ENCODE measurements around the gene ZNF616. TPM values are rescaled to one million over a fixed set of nuclear protein-coding genes. Genes with fewer than 3 reads are reported as not detected.
"Not testable (repeated sequence)": the region's sequence is repeated elsewhere in the genome, so short reads cannot be mapped to it uniquely, and the experiment has no call there.

ZNF616 gene
- total RNA-seq, 1 experiment from 2014 or later, result 6.5 TPM

- in situ Hi-C loops (cut with HindIII; ENCODE audit: low pct_unique_long_range_greater_than_20kb, low sequenced_read_pairs), result no loop called here
- DNase-seq (ENCODE audit: low read depth, low spot score), result no peak
Measured at GRCh38 chr19:52115526-52116053, 24.1 kb downstream of the ZNF616 start.

- no peak for DNase-seq (ENCODE audit: low read depth, low spot score)
- in situ Hi-C loops (cut with HindIII; ENCODE audit: low pct_unique_long_range_greater_than_20kb, low sequenced_read_pairs), result no loop called here
Measured at GRCh38 chr19:52114691-52115090, 25.0 kb downstream of the ZNF616 start.

GRCh38 chr19:52112624-52113023 lies 27.1 kb downstream of the ZNF616 start:
- no peak for DNase-seq (ENCODE audit: low read depth, low spot score)
- in situ Hi-C loops (cut with HindIII; ENCODE audit: low pct_unique_long_range_greater_than_20kb, low sequenced_read_pairs), result no loop called here

DNA sequence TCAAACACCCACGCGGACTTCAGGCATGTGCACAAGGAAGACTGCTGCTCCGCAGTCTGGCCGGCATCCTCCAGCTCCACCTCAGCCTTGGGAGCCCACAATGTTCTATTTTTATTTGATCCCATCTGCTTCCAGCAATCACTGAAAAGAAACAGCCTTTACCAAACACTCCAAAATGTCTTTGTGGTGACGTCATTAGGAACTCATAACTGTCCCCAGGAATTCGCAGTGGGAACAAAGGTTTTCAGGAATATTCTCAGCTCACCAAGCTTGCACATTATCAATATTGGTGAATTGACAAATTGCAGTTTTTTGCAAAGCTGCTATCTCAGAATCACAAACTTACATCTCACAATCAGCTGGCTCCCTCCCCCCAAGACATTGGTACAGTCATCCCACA lies 29.0 kb downstream of the ZNF616 start:
- in situ Hi-C loops (cut with HindIII; ENCODE audit: low pct_unique_long_range_greater_than_20kb, low sequenced_read_pairs), result no loop called here

DNA sequence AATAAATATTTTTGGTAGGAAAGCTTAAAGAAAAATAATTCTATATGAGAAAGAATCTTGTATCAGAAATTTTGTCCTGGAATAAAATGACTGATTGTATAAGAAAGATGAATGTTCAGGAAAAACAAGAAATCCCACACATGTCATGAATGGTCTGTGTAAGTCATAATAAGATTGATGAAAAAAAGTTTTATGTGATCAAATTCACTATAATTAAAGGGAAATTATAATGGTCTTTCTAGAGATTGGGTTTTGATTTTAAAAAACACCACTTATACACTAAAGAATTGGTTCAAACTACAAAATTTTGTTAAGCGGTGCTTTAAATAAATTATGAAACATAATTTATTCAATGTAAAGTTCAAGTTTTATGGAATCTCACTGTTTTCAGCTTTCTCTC lies 37.0 kb downstream of the ZNF616 start:
- DNase-seq (ENCODE audit: low read depth, low spot score), result no peak
- in situ Hi-C loops (cut with HindIII; ENCODE audit: low pct_unique_long_range_greater_than_20kb, low sequenced_read_pairs), result no loop called here

More for the DNA sequence above, 29.0 kb downstream of the ZNF616 start:
- no peak for DNase-seq (ENCODE audit: low read depth, low spot score)

GRCh38 chr19:52101866-52102562 lies 37.7 kb downstream of the ZNF616 start:
- in situ Hi-C loops (cut with HindIII; ENCODE audit: low pct_unique_long_range_greater_than_20kb, low sequenced_read_pairs), result no loop called here
- DNase-seq (ENCODE audit: low read depth, low spot score), result peak; percentile 28

GRCh38 chr19:52099497-52100138 lies 40.1 kb downstream of the ZNF616 start:
- DNase-seq (ENCODE audit: low read depth, low spot score), result no peak
- in situ Hi-C loops (cut with HindIII; ENCODE audit: low pct_unique_long_range_greater_than_20kb, low sequenced_read_pairs), result no loop called here

DNA sequence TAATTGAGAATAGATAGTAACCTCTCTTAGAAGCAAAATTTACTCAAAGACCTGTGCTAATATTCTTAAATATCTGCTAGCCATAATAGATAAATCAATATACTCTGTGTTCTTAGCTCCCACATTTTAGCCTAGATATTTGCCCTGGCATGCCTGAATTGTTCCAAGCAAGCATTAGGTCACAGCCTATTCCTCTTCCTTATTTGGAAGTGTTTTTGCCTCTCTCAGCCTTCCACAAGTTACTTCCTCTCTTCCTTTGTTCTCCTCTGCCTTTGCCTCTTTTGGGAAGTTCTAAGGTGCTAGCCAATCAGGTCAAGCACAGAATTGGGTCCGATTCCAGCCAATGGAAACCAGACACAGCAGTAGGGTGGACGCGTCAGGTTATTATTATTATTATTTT lies 43.3 kb downstream of the ZNF616 start:
- DNase-seq (ENCODE audit: low read depth, low spot score); in situ Hi-C loops (cut with HindIII; ENCODE audit: low pct_unique_long_range_greater_than_20kb, low sequenced_read_pairs): not testable (repeated sequence)

DNA sequence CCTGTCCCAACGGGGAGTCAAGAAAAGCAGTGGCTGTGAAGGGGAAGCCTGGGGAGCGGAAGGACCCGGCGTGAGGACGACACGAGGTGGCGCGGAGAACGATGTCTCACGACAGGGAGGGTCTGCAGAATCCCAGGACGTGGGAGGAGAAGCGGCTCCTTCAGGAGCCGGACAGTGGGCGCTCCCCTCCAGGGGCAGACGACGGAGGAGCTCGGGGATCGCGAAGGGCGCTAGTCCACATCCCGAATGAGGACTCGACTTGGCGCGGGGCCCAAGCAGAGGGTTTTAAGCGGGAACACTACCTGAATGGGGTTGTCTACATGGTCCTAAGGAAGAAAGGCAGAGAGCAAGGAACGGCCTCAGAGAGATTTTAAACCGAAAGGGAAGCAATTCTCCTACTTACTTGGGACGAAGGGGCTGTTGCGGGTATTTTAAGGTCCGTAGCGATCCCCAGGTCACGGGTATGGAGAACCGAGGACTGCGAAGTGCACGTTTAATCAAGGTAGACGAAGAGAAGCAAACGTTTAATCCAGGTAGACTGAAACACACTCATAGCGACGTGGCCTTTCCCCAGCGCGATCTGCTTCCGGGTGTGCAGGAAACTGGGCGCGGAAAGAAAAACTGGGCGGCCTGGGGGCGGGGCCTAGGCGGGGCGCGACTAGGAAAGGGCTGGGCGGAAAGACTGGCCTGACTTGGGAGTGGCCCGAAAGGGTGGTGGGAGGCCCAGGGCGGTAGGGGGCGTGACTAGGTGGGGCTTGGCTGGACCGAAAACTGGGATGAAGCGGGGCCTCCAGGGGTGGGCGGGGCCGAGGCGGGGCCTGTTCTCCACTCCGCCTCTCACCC lies 44.3 kb downstream of the ZNF616 start, which contains the start of gene ZNF841:
Gene ZNF841 (minus strand): TSS at position 594 of the 843 bp plus-strand sequence. CDS start 10,964 bp downstream, outside the sequence.
- peak; percentile 94 for DNase-seq (ENCODE audit: low read depth, low spot score)
- in situ Hi-C loops (cut with HindIII; ENCODE audit: low pct_unique_long_range_greater_than_20kb, low sequenced_read_pairs), result no loop called here

DNA sequence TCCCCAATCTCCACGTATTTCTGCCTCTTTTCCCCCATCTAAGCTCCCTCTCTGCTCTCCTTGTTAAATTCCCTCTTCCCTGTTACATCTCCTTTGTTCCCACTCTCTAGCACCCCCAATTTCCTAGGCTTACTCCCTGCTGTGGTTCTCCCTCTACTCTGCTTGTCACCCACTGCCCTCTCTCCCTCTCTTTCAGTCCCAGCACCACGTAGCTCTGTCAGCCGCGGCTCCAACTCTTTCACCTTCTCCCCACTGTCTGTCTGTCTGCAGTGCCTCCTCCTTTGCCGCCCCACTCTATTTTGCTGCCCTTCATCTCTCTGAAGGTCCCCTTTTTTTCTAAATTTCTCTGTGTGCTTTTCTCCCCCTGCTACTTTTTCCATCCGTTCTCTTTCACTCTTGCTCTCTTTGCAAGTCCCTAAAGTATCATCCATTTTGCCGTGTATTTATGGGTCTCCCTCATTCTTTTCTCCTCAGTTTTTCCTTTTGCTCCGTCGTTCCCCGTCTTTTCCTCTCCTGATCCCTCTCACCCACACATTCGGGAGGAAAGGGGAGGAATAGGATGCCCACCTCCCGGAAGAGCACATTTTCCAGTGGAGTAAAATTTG lies 45.1 kb downstream of the ZNF616 start:
- in situ Hi-C loops (cut with HindIII; ENCODE audit: low pct_unique_long_range_greater_than_20kb, low sequenced_read_pairs), result no loop called here
- DNase-seq (ENCODE audit: low read depth, low spot score), result no peak

DNA sequence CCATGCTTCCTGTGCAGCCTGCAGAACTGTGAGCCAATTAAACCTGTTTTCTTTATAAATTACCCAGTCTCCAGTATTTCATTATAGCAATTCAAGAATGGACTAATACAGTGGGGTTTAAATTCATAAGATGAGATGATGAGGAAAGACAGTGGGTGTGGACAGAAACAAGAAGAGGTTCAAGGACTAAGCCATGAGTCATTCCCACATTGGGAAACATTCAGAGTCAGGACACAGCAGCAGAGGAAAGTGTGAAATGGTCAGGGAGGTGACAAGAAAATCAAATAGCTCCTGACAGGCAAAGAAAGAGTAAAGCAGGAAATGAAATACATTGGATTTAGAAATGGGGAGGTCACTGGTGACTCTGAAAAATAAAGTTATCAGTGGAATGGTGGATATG lies 53.3 kb downstream of the ZNF616 start:
- no peak for DNase-seq (ENCODE audit: low read depth, low spot score)

DNA sequence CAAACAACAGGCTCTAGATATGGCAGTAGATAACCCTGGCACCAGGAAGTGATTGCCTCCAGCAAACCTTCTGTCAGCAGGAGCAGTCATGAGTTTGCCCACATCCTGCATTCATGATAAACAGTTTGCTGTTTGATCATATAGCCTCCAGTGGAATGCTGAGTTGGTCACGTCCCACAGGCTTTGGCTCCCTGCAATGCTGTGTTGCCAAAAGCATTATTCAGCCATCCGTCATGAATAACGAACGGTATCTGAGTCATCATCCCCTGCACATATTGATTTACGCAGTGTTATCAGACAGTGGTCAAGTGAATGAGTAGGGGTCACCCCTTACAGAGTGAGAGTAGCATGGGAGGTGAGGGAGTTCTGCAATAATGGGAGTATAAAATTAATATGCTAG lies 69.2 kb downstream of the ZNF616 start:
- peak; percentile 17 for DNase-seq (ENCODE audit: low read depth, low spot score)
- in situ Hi-C loops (cut with HindIII; ENCODE audit: low pct_unique_long_range_greater_than_20kb, low sequenced_read_pairs), result no loop called here

More for the DNA sequence above, 53.3 kb downstream of the ZNF616 start:
- in situ Hi-C loops (cut with HindIII; ENCODE audit: low pct_unique_long_range_greater_than_20kb, low sequenced_read_pairs), result no loop called here

DNA sequence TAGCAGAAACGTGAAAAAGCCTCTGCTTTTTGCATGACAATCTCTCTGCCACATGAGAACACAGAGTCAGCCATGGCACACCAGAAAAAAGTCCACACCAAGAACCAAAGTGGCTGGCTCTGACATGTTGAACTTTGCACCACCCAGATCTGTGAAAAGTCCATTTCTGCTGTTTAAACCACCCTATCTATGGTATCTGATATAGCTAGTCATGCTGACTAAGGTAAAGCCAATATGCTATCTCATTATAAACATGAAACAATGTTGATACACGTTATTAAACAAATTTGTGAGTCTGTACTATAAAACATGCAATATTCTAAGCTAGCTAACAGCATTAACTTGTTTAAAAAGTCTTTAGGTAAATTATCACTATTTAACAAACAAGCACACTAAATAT lies 70.1 kb downstream of the ZNF616 start:
- in situ Hi-C loops (cut with HindIII; ENCODE audit: low pct_unique_long_range_greater_than_20kb, low sequenced_read_pairs), result no loop called here
- DNase-seq (ENCODE audit: low read depth, low spot score), result no peak

GRCh38 chr19:52066258-52066863 lies 73.4 kb downstream of the ZNF616 start:
- no peak for DNase-seq (ENCODE audit: low read depth, low spot score)
- in situ Hi-C loops (cut with HindIII; ENCODE audit: low pct_unique_long_range_greater_than_20kb, low sequenced_read_pairs), result no loop called here

GRCh38 chr19:52065399-52065798 lies 74.3 kb downstream of the ZNF616 start:
- in situ Hi-C loops (cut with HindIII; ENCODE audit: low pct_unique_long_range_greater_than_20kb, low sequenced_read_pairs), result no loop called here
- no peak for DNase-seq (ENCODE audit: low read depth, low spot score)
